Measurements from ENCODE around the gene CADM2. TPM values are rescaled to one million over a fixed set of nuclear protein-coding genes. Genes with fewer than 3 reads are reported as not detected.

Gene CADM2
- total RNA-seq, 4 donors from 2014 or later: 9.6 to 16.2 (median 11.5) TPM

DNA sequence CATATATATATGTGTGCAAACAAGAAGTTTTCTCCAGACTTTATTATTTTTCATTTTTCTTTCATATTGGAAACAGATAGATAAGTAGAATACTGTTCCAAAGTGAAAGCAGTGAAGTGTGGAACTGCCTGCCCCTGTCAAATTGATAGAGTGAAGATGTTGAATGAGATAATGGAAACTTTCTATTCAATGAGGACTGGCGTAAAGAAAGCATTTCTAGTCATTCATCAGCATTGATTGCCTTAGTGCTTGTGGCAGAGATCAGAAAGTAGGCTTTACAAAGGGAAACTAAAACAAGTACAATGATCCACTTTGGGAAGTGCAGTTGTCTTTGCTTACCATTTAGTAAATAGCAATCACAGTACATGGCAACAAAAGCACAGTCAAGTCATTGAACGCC, 300.0 kb downstream of the CADM2 start:
- Histone ChIP-seq H3K9me3 (no peaks in the 10 kb centered on the region), H3K4me1 (no peaks in the 10 kb centered on the region), H3K4me3 (no peak overlapping the region), H3K27me3 (no peaks in the 10 kb centered on the region), H3K27ac (replicated peaks in 1 of 4) (no peak overlapping the region), H3K36me3 (no peaks in the 10 kb centered on the region)
- TF ChIP-seq EP300 (IDR thresholded peaks at IDR 0.05) (no peak), POLR2A (IDR thresholded peaks at IDR 0.05; ENCODE audit: low read depth) (no peak), POLR2AphosphoS5 (IDR thresholded peaks at IDR 0.05) (no peak)
- TF ChIP-seq, protein P1, sequence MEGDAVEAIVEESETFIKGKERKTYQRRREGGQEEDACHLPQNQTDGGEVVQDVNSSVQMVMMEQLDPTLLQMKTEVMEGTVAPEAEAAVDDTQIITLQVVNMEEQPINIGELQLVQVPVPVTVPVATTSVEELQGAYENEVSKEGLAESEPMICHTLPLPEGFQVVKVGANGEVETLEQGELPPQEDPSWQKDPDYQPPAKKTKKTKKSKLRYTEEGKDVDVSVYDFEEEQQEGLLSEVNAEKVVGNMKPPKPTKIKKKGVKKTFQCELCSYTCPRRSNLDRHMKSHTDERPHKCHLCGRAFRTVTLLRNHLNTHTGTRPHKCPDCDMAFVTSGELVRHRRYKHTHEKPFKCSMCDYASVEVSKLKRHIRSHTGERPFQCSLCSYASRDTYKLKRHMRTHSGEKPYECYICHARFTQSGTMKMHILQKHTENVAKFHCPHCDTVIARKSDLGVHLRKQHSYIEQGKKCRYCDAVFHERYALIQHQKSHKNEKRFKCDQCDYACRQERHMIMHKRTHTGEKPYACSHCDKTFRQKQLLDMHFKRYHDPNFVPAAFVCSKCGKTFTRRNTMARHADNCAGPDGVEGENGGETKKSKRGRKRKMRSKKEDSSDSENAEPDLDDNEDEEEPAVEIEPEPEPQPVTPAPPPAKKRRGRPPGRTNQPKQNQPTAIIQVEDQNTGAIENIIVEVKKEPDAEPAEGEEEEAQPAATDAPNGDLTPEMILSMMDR (IDR thresholded peaks at IDR 0.05): no peak
- no peak for DNase-seq (ENCODE audit: extremely low spot score)
- WGBS: 65% methylated on average over 2 of the region's 2 CpGs
- intact Hi-C loops (cut with DNase I): no loop called here

DNA sequence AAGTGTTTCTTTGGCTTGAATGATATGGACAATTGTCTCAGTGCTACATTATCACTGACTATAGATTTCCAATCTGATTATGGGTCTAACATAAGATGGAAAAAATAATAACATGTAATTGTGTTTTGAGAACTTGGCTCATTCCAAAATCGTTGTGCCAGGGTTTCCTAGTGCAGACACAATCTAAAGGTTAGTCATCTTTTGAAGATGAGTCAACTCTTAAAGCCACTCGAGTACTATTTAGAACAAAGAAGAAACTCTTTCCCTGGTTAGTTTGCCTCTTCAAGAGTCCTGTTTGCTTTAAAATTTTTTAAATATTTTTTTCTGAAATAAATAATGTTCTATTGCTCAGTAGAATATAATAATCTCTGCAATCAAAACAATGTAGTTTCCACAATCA, 301.0 kb downstream of the CADM2 start:
- no peaks in the 10 kb centered on the region for H3K9me3 ChIP-seq
- 56% methylated on average over 2 of the region's 2 CpGs for WGBS
- no peak overlapping the region for H3K27ac ChIP-seq (replicated peaks in 1 of 4)
- no peak for TF ChIP-seq POLR2A (IDR thresholded peaks at IDR 0.05; ENCODE audit: low read depth)
- no peak for TF ChIP-seq POLR2AphosphoS5 (IDR thresholded peaks at IDR 0.05)
- H3K27me3 ChIP-seq: no peaks in the 10 kb centered on the region
- DNase-seq (ENCODE audit: extremely low spot score): no peak
- no peaks in the 10 kb centered on the region for H3K4me1 ChIP-seq
- no peaks in the 10 kb centered on the region for H3K36me3 ChIP-seq
- intact Hi-C loops (cut with DNase I): no loop called here
- no peak overlapping the region for H3K4me3 ChIP-seq

DNA sequence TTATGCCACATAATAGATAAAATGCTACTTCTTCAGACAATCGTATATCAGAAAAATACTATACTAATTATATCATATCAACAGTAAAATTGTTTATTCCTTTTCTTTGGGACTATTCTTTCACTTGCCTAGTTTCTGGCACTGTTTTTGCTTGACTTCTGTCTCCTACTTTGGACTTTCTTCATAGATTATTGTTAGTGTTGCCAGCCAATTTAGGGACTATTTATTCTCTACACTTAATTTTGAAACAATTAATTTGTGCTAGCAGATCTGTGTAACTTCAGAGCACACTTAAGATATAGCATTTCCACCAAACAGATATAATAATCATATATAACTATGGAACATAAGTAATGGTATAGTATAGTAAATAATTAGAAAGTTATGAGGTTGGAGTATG, 305.6 kb downstream of the CADM2 start:
- Histone ChIP-seq H3K27me3 (no peaks in the 10 kb centered on the region), H3K4me3 (no peak overlapping the region), H3K36me3 (no peaks in the 10 kb centered on the region), H3K27ac (replicated peaks in 1 of 4) (no peak overlapping the region), H3K9me3 (no peaks in the 10 kb centered on the region), H3K4me1 (no peaks in the 10 kb centered on the region)
- WGBS: 45% methylated on average over 1 of the region's 1 CpG
- no peak for DNase-seq (ENCODE audit: extremely low spot score)
- TF ChIP-seq, protein P1 (IDR thresholded peaks at IDR 0.05): no peak
- no peak for TF ChIP-seq EP300 (IDR thresholded peaks at IDR 0.05)
- no peak for TF ChIP-seq POLR2A (IDR thresholded peaks at IDR 0.05; ENCODE audit: low read depth)
- TF ChIP-seq POLR2AphosphoS5 (IDR thresholded peaks at IDR 0.05): no peak
- intact Hi-C loops (cut with DNase I): no loop called here

DNA sequence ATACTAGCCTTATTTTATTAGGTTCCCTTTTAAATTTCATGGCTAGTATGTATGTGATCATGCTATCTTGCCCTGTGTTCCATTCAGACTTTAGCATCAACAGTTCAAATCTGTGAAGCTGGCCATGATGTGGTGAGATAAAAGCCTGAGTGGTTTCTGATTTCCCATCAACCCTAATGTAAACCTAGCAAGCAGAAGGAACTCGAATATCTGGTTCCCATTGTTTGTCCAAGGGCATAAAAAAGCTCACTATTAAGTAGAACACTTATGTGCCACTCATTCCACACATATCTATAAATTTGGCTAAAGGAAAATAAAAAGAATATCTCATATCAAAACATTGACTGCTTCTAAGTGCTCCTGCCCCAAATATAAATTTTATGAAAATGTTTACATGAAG, 311.7 kb downstream of the CADM2 start:
- 25% methylated on average over 1 of the region's 1 CpG for WGBS
- Histone ChIP-seq H3K4me3 (no peak overlapping the region), H3K4me1 (no peaks in the 10 kb centered on the region), H3K27me3 (no peaks in the 10 kb centered on the region), H3K9me3 (no peaks in the 10 kb centered on the region), H3K36me3 (no peaks in the 10 kb centered on the region), H3K27ac (replicated peaks in 1 of 4) (no peak overlapping the region)
- TF ChIP-seq POLR2AphosphoS5 (IDR thresholded peaks at IDR 0.05): no peak
- TF ChIP-seq, protein P1 (IDR thresholded peaks at IDR 0.05): no peak
- TF ChIP-seq POLR2A (IDR thresholded peaks at IDR 0.05; ENCODE audit: low read depth): no peak
- no peak for TF ChIP-seq EP300 (IDR thresholded peaks at IDR 0.05)
- no peak for DNase-seq (ENCODE audit: extremely low spot score)
- intact Hi-C loops (cut with DNase I): no loop called here

DNA sequence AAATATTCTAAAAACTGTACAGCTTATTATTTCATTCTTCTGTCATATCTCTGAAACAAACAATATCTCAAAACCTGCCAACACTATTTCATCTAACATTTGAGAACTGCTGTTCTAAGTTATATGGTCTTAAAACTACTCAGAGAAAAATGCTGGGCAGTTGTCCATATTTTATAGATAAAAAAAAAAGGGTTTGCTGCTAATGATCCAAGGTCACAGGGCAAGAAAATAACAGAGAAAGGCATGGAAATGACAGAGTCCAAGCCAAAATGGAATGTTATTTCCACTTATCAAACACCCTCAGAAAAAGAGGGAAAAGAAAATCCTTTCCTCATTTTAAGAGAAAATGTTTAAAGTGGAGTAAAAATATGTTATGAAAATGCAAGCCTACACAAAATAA, 313.1 kb downstream of the CADM2 start:
- Histone ChIP-seq H3K4me3 (no peak overlapping the region), H3K27me3 (no peaks in the 10 kb centered on the region), H3K4me1 (no peaks in the 10 kb centered on the region), H3K27ac (replicated peaks in 1 of 4) (no peak overlapping the region), H3K36me3 (no peaks in the 10 kb centered on the region), H3K9me3 (no peaks in the 10 kb centered on the region)
- DNase-seq (ENCODE audit: extremely low spot score): no peak
- intact Hi-C loops (cut with DNase I): no loop called here
- TF ChIP-seq, protein P1 (IDR thresholded peaks at IDR 0.05): no peak
- TF ChIP-seq POLR2A (IDR thresholded peaks at IDR 0.05; ENCODE audit: low read depth) (no peak), EP300 (IDR thresholded peaks at IDR 0.05) (no peak), POLR2AphosphoS5 (IDR thresholded peaks at IDR 0.05) (no peak)
